ENCODE results near the gene GRM8. TPM values are rescaled to one million over a fixed set of nuclear protein-coding genes. Genes with fewer than 3 reads are reported as not detected.

The GRM8 gene
- total and polyA plus RNA-seq, 8 donors, result 0.25 to 2.8 (median 1.3) TPM; not detected in 4

DNA sequence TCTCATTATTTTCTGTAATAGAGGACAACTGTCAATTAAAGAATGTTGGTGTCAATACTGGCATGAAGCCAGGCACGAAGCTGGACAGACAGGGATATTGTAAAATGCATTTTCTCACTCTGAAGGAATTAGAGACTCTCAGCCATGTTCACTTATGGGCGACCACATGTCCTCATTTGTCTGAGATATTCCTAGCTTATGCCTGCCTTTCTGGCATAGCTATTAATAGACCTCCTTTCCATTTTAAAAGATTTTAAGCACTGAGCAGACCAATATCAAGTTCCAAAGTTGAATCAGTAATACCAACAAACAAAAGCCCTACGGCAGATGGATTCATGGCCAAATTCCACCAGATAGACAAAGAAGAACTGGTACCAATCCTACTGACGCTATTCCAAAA, 589.9 kb downstream of the GRM8 start:
- WGBS, 5 donors, result 69 to 87% (median 79%) methylated on average over 4 of the region's 4 CpGs
- Histone ChIP-seq H3K4me3 (no peak overlapping the region), H3K9me3 (peaks cover 0 to under 1% (median 0%) of the 10 kb centered on the region in 4 donors), H3K4me1 (no peaks in the 10 kb centered on the region), H3K36me3 (no peaks in the 10 kb centered on the region), H3K27ac (no peak overlapping the region), H3K27me3 (no peaks in the 10 kb centered on the region)
- intact Hi-C loops (cut with DNase I; ENCODE audit: low total_unique reads), result no loop called here
- TF ChIP-seq POLR2A (IDR thresholded peaks at IDR 0.05), result no peak
- no peak for TF ChIP-seq EP300 (IDR thresholded peaks at IDR 0.05)
- no peak for TF ChIP-seq POLR2AphosphoS5 (IDR thresholded peaks at IDR 0.05)
- TF ChIP-seq, protein P1, sequence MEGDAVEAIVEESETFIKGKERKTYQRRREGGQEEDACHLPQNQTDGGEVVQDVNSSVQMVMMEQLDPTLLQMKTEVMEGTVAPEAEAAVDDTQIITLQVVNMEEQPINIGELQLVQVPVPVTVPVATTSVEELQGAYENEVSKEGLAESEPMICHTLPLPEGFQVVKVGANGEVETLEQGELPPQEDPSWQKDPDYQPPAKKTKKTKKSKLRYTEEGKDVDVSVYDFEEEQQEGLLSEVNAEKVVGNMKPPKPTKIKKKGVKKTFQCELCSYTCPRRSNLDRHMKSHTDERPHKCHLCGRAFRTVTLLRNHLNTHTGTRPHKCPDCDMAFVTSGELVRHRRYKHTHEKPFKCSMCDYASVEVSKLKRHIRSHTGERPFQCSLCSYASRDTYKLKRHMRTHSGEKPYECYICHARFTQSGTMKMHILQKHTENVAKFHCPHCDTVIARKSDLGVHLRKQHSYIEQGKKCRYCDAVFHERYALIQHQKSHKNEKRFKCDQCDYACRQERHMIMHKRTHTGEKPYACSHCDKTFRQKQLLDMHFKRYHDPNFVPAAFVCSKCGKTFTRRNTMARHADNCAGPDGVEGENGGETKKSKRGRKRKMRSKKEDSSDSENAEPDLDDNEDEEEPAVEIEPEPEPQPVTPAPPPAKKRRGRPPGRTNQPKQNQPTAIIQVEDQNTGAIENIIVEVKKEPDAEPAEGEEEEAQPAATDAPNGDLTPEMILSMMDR (IDR thresholded peaks at IDR 0.05), result no peak
- no peak for DNase-seq

DNA sequence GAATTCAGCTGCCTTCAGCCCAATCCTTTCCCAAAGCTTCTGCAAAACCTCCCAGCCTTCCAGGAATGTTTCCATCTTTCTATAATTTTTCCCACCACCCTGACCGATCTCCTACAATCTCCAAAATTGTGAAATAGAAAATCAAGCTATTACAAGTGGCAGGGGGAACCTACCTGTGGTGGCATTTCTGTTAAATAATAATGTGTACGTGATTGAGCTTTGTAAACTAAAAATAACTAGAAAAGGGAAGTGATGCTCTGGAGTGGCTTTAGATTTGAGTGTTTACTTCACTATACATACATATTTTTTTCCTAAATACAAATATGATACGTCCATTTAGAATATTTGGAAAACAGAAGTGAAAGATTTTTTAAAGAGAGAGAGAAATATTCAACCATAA, 593.6 kb downstream of the GRM8 start:
- WGBS, 5 donors, result 65 to 74% (median 71%) methylated on average over 3 of the region's 3 CpGs
- TF ChIP-seq POLR2AphosphoS5 (IDR thresholded peaks at IDR 0.05) (no peak), POLR2A (IDR thresholded peaks at IDR 0.05) (no peak), EP300 (IDR thresholded peaks at IDR 0.05) (no peak)
- TF ChIP-seq, protein P1 (IDR thresholded peaks at IDR 0.05), result no peak
- Histone ChIP-seq H3K4me1 (no peaks in the 10 kb centered on the region), H3K27me3 (no peaks in the 10 kb centered on the region), H3K27ac (no peak overlapping the region), H3K4me3 (no peak overlapping the region), H3K36me3 (no peaks in the 10 kb centered on the region), H3K9me3 (no peaks in the 10 kb centered on the region)
- DNase-seq, result no peak
- intact Hi-C loops (cut with DNase I; ENCODE audit: low total_unique reads), result no loop called here

DNA sequence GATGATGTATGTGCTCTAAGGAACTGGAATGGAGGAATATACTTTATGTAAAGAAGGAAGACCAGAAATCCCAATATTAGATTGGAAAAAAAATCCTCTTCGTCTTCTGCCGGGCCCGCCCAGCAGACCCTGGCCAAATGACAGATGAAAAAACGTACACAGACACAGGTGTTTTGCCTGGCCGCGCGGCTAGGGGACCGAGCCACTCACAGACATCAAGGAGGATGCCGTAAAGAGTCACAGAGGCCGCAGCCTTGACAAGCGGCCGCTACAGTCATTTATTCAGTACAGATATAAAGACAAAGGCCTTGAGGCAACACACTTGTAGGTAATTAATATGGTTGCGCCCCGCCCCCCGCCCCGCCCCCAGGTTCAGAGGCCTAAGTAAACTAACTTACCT, 594.1 kb downstream of the GRM8 start:
- WGBS, 5 donors, result 79 to 90% (median 87%) methylated on average over 16 of the region's 16 CpGs
- intact Hi-C loops (cut with DNase I; ENCODE audit: low total_unique reads), result no loop called here

DNA sequence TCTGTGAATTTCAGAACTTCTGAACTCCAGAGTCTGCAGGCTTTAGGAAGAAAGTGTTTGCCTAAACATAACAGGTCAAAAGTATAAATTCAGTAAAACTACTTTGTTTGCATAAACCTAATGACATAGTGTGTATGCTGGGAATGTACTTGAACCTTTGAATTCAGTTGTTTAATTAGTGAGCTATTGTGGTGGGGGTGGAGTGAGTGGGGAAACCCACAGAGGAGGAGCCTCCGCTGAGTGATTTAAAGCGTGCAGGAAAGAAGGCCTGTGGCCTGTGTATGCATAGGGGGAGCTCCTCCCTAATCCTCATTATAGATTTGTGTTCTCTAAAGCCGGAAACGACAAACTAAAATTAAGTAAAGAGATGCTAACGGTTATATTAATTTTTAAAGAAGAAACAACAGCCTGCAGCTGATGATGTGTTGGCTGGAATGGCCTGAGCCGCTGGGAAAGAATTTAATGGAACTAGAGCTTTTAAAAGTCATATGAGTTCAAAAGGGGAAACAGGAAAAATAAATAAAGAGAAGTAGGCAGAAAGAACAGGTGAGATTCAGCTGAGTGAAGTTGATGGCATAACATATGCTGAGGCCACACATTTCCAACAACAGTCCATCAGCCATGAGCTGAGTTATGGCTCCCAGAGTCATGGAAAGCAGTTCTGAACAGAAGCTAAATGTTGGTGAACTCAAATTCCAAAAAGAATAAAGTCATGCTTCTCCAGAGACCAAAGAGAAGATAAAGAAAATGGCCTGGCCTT, 595.0 kb downstream of the GRM8 start:
- no peaks in the 10 kb centered on the region for H3K9me3 ChIP-seq

More for the DNA sequence above, 594.1 kb downstream of the GRM8 start:
- TF ChIP-seq POLR2AphosphoS5 (IDR thresholded peaks at IDR 0.05), result no peak
- TF ChIP-seq EP300 (IDR thresholded peaks at IDR 0.05), result no peak
- TF ChIP-seq, protein P1 (IDR thresholded peaks at IDR 0.05), result no peak
- no peak for TF ChIP-seq POLR2A (IDR thresholded peaks at IDR 0.05)
- Histone ChIP-seq H3K4me1 (no peaks in the 10 kb centered on the region), H3K27me3 (no peaks in the 10 kb centered on the region), H3K4me3 (no peak overlapping the region), H3K36me3 (no peaks in the 10 kb centered on the region), H3K27ac (no peak overlapping the region), H3K9me3 (no peaks in the 10 kb centered on the region)
- DNase-seq, result no peak

More for the DNA sequence above, 595.0 kb downstream of the GRM8 start:
- H3K27me3 ChIP-seq, result no peaks in the 10 kb centered on the region
- H3K4me1 ChIP-seq, result no peaks in the 10 kb centered on the region
- intact Hi-C loops (cut with DNase I; ENCODE audit: low total_unique reads), result no loop called here
- H3K36me3 ChIP-seq, result no peaks in the 10 kb centered on the region
- 40 to 61% (median 49%) methylated on average over 6 of the region's 6 CpGs for WGBS, 5 donors
- H3K4me3 ChIP-seq, result no peak overlapping the region
- no peak for DNase-seq
- no peak overlapping the region for H3K27ac ChIP-seq
- TF ChIP-seq POLR2AphosphoS5 (IDR thresholded peaks at IDR 0.05) (no peak), EP300 (IDR thresholded peaks at IDR 0.05) (no peak), POLR2A (IDR thresholded peaks at IDR 0.05) (no peak)
- TF ChIP-seq, protein P1 (IDR thresholded peaks at IDR 0.05), result no peak

Data from stomach (tissue), 9 donors.